ENCODE data around the gene MCMBP.
"Not testable (repeated sequence)": the region's sequence is repeated elsewhere in the genome, so short reads cannot be mapped to it uniquely, and the experiment has no call there.

Gene MCMBP

GRCh38 chr10:119827430-119827829, 45.2 kb downstream of the MCMBP start:
- DNase-seq: no peak

DNA sequence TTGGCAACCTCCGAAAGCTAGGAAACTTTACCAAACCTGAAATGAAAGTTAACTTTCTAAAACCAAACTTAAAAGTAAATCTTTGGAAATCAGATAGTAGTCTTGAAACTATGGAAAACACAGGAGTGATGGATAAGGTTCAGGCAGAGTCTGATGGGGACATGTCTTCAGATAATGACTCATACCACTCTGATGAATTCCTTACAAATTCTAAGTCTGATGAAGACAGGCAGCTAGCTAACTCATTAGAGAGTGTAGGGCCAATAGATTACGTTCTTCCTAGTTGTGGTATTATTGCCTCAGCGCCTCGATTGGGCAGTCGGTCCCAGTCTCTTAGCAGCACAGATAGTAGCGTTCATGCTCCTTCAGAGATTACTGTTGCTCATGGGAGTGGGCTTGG, 45.9 kb downstream of the MCMBP start:
- DNase-seq: no peak

DNA sequence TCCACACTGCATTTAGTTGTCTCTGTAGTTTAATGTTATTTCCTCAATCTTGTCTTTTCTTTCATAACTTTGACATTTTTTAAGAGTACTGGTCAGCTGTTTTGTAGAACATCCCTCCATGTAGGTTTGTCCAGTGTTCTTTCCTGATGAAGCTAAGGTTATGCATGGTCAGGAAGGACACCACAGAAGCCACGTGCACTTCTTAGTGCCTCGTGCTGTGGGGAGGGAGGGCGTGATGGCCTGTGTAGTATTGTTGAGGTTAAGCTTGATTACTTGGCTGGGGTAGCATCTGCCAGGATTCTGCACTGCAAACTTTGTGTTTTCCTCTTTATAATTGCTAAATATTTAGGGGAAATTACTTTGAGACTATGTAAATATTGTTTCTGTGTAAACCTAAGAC, 48.3 kb downstream of the MCMBP start:
- DNase-seq: no peak

DNA sequence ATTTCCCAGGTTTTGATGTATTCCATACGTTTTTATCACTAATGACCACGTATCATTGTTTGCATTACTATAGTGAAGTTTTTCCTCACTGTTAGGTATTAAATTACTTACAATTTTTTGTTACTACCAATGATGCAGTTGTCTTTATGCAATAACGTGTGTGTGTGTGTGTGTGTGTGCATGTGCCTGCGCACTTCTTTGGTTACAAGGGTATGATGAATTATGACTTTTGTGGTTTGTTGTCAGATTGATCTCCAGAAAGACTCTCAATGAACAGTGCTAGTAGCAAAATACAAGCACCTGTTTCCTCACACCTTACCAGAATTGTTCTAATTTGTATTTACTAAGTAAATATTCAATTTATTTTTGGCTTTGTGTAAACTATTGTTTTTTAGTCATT, 51.5 kb downstream of the MCMBP start:
- DNase-seq: no peak

DNA sequence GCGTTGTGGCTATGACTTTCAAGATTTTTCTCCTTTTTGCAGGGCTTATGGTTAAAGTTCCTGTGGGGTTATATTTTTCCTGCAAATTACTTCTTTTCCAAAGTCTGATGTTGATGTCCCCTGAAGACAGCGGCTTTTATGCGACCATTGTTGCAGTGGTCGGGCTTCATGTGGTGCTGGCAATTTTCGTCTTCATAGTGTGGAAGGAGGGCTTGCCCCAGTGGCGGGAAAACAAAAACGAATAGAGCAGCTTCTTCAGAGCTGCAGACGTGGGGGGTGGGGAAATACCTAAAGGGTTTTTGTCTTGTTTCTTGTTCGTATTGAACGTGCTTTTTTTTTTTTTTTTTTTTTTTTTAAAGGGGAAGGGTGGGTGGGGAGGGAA, 53.8 kb downstream of the MCMBP start:
- DNase-seq: no peak

- DNase-seq: no peak
Measured at GRCh38 chr10:119817991-119818888, 54.4 kb downstream of the MCMBP start.

- no peak for DNase-seq
Measured at GRCh38 chr10:119815671-119816070, 57.0 kb downstream of the MCMBP start.

GRCh38 chr10:119812684-119813083, 60.0 kb downstream of the MCMBP start:
- no peak for DNase-seq

DNA sequence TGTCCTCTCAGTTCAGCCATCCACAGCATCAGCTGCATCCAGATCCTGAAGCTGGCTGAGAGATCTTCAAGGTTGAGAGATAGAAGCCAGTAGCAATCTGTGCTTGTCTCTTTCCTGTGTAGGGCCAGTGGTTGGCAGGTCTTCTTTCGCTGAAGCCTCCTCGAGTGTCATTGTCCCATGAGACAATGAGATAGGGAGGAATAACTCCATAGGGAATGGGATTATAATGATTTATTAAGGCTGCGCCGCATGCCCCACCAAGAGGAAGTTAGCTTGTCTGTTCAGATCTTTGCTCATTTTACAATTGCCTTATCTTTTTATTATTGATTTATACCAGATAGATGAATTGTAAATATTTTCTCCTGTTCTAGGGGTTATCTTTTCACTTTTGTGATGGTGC, 61.5 kb downstream of the MCMBP start:
- no peak for DNase-seq

GRCh38 chr10:119807960-119808697, 64.5 kb downstream of the MCMBP start:
- no peak for DNase-seq

GRCh38 chr10:119806334-119807130, 66.1 kb downstream of the MCMBP start:
- no peak for DNase-seq

GRCh38 chr10:119805702-119806230, 66.9 kb downstream of the MCMBP start:
- DNase-seq: no peak

DNA sequence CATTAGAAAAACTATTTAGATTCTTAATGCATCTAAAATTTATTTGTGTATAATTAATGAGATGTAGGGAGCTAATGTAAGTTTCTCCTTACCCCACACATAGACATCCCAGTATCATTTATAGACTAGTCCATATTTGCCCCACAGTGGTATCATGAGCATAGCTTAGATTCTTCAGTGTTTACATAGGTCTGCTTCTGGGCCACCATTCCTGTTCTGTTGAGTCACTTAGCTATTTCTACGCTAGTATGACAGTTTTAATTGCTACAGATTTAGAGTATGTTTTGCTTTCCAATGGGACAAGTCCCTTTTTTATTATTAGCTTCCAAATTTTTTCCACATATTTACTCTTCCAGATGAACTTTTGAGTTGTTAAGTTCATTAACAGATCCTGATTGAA, 69.4 kb downstream of the MCMBP start:
- no peak for DNase-seq

DNA sequence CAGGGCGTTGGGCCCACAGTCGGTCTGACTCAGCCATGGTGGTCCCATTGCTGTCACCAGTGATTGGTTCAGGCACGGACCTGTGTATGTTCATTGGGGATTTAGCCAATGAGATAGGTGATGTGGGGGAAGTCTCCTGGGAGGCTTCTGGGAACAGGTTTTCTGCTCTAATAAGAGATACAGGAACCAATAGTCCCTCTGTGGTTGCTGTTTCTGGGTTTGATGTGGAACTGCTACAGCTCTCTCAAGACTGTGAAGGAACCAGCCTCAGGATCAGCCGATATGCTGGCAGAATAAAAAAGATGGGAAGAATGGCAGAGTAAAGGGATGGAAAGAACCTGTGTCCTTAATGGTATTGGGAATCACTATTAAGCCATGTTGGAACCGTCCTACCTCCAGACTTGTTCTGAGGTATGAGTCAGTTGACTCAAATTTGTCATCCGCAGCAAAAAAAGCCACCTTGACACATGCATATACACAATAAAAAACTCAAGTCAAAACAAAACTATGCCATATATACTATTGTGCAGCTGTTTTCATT, 70.6 kb downstream of the MCMBP start:
- DNase-seq: no peak

- no peak for DNase-seq
Measured at GRCh38 chr10:119801176-119801575, 71.5 kb downstream of the MCMBP start.

DNA sequence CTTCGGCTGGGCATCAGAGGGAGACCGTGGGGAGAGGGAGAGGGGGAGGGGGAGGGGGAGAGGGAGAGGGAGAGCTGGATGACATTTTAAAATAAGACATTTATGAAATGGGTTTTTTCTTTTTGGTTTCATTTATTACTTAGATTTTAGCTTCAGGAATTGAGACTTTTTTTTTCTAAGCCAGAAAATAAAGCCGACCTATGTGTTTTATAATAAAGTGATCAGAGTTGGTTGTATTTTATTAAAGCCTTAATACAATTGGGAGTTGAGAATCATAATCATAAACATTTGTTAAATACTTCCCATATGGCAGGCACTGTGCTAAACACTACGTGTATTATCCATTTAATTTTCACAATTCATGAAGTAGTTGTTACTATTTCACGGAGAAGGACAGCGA, 76.6 kb downstream of the MCMBP start:
- DNase-seq: no peak

DNA sequence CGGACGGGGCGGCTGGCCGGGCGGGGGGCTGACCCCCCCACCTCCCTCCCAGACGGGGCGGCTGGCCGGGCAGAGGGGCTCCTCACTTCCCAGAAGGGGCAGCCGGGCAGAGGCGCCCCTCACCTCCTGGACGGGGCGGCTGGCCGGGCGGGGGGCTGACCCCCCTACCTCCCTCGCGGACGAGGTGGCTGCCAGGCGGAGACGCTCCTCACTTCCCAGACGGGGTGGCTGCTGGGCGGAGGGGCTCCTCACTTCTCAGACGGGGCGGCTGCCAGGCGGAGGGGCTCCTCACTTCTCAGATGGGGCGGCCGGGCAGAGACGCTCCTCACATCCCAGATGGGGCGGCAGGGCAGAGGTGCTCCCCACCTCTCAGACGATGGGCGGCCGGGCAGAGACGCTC, 77.5 kb downstream of the MCMBP start:
- not testable (repeated sequence) for DNase-seq

DNA sequence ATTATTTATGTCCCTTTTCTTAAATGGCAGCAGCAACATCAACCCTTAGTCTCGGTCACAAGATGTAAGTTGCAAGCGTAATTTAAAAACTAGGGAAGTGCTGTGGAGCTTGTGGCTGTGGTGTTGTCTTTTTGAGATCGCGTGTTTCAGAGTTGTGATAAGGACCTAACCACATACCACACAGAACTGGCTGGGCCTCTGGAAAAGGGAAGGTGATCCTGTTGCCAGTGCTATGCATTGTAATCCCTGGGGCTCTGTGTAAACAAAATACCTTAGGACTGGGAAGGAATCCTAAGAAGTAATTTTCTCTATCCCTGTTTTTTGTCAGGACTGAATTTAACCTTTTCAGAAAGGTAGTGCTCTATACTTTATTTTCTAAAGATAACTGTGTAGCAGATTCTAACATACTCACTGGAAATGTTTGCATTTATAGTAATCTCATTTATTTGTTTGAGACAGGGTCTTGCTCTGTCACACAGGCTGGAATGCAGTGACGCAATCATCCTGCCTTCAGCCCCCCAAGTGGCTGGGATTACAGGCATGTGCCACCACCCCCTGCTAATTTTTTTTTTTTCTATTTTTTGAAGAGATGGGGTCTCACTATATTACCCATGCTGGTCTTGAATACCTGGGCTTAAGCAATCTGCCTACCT, 86.4 kb downstream of the MCMBP start:
- DNase-seq: no peak

DNA sequence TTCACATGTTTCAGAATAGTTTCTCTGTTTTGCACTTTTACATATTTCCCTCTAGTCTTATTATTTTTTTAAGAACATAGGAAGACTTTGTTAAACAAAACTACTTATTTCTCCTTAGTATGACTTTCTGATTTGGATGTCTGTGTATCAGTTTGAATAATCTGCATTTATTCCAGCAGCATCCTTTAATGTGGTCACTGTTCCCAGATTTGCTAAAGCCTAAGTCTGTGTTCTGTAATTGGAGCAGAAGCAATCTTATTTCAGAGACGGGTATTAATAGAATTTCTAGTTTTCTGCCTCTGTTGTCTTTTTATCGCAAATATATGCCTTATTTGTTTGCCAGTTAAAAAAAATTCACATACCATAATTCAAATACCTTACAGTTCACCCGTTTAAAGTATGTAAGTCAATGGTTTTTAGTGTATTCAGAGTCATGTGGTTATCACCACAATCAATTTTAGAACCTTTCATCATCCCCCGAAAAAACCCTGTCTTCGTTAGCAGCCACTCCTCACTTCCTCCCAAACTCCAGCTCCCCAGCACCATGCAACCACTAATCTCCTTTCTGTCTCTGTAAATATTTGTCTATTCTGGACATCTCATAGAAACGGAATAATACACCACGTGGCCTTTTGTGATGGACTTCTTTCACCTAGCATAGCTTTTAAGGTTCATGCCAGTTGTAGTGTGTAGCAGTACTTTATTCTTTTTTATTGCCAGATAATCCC, 88.1 kb downstream of the MCMBP start:
- no peak for DNase-seq

GRCh38 chr10:119783665-119784027, 89.0 kb downstream of the MCMBP start:
- DNase-seq: no peak

- no peak for DNase-seq
Measured at GRCh38 chr10:119782981-119783664, 89.5 kb downstream of the MCMBP start.
